ENCODE results near the gene REX1BD. TPM values are rescaled to one million over a fixed set of nuclear protein-coding genes. Genes with fewer than 3 reads are reported as not detected.

REX1BD gene
- total and polyA plus RNA-seq, 2 donors (not counting 1 experiment from before 2014, with no cell fraction given) = 90.9 to 164 TPM

DNA sequence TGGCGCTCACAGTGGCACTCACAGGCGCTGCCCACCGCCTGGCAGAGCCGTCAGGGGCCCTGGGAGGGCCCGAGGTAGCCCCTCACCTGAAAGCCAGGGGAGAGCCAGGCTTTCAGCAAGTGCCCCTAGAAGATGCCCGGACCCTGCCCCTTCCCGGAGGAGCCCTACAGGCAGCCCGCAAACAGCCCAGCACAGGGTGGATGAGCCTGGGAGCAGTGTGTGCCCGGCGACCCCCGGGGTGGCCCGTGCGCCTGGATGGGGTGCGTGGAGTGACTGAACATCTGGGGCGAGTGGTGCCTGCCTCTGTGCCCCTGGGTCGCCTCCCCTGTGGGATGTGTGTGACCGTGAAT, 16.6 kb downstream of the REX1BD start:
- peak overlapping the region; percentile 66 for H3K4me3 Mint-ChIP-seq
- TF ChIP-seq EZH2 (IDR thresholded peaks at IDR 0.05; ENCODE audit: borderline replicate concordance, insufficient read depth, low read depth, low read length, poor library complexity, severe bottlenecking) (no peak), CTCF (IDR thresholded peaks at IDR 0.05) (no peak)
- no peak for ATAC-seq (ENCODE audit: low read depth)
- intact Hi-C loops (cut with micrococcal nuclease) = no loop called here
- peaks cover 23% of the 10 kb centered on the region for H3K4me1 Mint-ChIP-seq
- Histone ChIP-seq H3K27me3 (replicated peaks in 1 of 4; ENCODE audit: control extremely low read depth in 1 of 4, control insufficient read depth in 3 of 4, insufficient read depth in 4 of 4, low read length in 3 of 4) (peaks cover 0 to 71% (median 50%) of the 10 kb centered on the region in 4 experiments), H2AFZ (ENCODE audit: insufficient read depth, low read depth, low read length, poor library complexity, severe bottlenecking) (no peak overlapping the region), H3K4me3 (ENCODE audit: control extremely low read depth in 1 of 5, extremely low read depth in 1 of 5, insufficient read depth in 1 of 5, low read depth in 2 of 5, low read length in 4 of 5) (no peak overlapping the region), H3K4me2 (replicated peaks; ENCODE audit: low read depth, low read length, poor library complexity, severe bottlenecking) (peak overlapping the region; percentile 47), H4K20me1 (ENCODE audit: control insufficient read depth, insufficient read depth, low read length, poor library complexity, severe bottlenecking) (no peaks in the 10 kb centered on the region), H3K9me3 (ENCODE audit: control extremely low read depth in 1 of 3, control insufficient read depth in 2 of 3, insufficient read depth in 1 of 3, low read length in 2 of 3) (peaks cover 0 to 12% (median 0%) of the 10 kb centered on the region in 3 donors), H3K79me2 (ENCODE audit: control insufficient read depth, insufficient read depth, low read length) (no peaks in the 10 kb centered on the region), H3K36me3 (replicated peaks in 1 of 2; ENCODE audit: control extremely low read depth in 1 of 2, control insufficient read depth in 1 of 2, extremely low read depth in 1 of 2, insufficient read depth in 2 of 2, low read length in 1 of 2) (no peaks in the 10 kb centered on the region), H3K27ac (ENCODE audit: low read length in 2 of 2) (no peak overlapping the region), H3K9ac (ENCODE audit: low read length) (no peak overlapping the region), H3K4me1 (ENCODE audit: control insufficient read depth in 2 of 2, insufficient read depth in 2 of 2, low read length in 2 of 2) (peaks cover 29 to 31% of the 10 kb centered on the region in 2 donors)
- ChIA-PET CTCF (interaction anchor here (0.6 kb wide), 1 partner anchor 19 kb away, joined by 3 read pairs; no protein-coding TSS in a partner anchor), POLR2A (no interaction called here)
- no peaks in the 10 kb centered on the region for H3K9me3 Mint-ChIP-seq (ENCODE audit: insufficient read depth)
- no peak overlapping the region for H3K27ac Mint-ChIP-seq
- WGBS (ENCODE audit: insufficient coverage) = 12% methylated on average over 17 of the region's 17 CpGs
- no peak for DNase-seq
- H3K27me3 Mint-ChIP-seq = peaks cover 45% of the 10 kb centered on the region

DNA sequence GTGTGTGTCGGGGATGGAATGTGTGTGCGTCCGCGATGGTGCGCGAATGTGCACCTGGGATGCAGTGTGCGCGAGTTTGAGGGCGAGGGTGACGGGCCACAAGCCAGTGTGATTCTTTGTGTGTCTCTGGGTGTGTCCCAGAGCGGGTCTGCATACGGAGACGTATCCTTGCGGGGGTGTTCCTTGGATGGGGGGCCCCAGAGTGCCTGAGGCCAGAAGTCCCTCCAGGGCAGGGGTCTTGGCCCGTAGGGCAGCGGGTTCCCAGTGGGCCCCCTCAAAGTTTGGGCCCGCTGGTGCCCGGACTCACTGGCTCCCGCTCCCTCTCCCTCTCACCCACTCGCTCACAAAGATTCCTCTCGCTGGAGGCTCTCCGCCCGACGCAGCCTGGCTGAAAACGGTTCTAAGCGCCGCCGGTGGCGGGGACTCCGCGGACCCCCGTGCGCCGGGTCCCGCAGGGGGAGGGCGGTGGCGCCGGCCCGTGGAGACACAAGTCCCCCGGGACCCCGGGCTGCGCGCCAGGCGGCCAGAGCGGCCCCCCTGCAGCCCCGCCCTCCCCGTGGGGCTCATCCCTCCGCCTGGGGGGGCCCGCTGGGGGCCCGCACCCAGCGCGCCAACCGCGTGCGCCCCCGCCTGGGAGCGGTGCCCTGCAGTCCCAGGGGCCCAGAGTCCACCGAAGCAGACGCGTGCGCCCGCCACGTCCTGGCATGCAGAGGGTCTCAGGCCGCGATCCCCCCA, 17.1 kb downstream of the REX1BD start:
- ATAC-seq (ENCODE audit: low read depth) (peak; percentile 12), DNase-seq (no peak)
- H3K4me3 Mint-ChIP-seq = peak overlapping the region; percentile 66
- Histone ChIP-seq H3K4me2 (replicated peaks; ENCODE audit: low read depth, low read length, poor library complexity, severe bottlenecking) (peak overlapping the region; percentile 47), H3K9me3 (ENCODE audit: control extremely low read depth in 1 of 3, control insufficient read depth in 2 of 3, insufficient read depth in 1 of 3, low read length in 2 of 3) (peaks cover 0 to 15% (median 0%) of the 10 kb centered on the region in 3 donors), H3K4me3 (ENCODE audit: control extremely low read depth in 1 of 5, extremely low read depth in 1 of 5, insufficient read depth in 1 of 5, low read depth in 2 of 5, low read length in 4 of 5) (no peak overlapping the region), H3K36me3 (replicated peaks in 1 of 2; ENCODE audit: control extremely low read depth in 1 of 2, control insufficient read depth in 1 of 2, extremely low read depth in 1 of 2, insufficient read depth in 2 of 2, low read length in 1 of 2) (no peaks in the 10 kb centered on the region), H3K27me3 (replicated peaks in 1 of 4; ENCODE audit: control extremely low read depth in 1 of 4, control insufficient read depth in 3 of 4, insufficient read depth in 4 of 4, low read length in 3 of 4) (peaks cover 0 to 77% (median 55%) of the 10 kb centered on the region in 4 experiments), H3K79me2 (ENCODE audit: control insufficient read depth, insufficient read depth, low read length) (no peaks in the 10 kb centered on the region), H3K4me1 (ENCODE audit: control insufficient read depth in 2 of 2, insufficient read depth in 2 of 2, low read length in 2 of 2) (peaks cover 31 to 33% of the 10 kb centered on the region in 2 donors), H3K27ac (ENCODE audit: low read length in 2 of 2) (no peak overlapping the region), H4K20me1 (ENCODE audit: control insufficient read depth, insufficient read depth, low read length, poor library complexity, severe bottlenecking) (no peaks in the 10 kb centered on the region), H2AFZ (ENCODE audit: insufficient read depth, low read depth, low read length, poor library complexity, severe bottlenecking) (no peak overlapping the region), H3K9ac (ENCODE audit: low read length) (no peak overlapping the region)
- peaks cover 23% of the 10 kb centered on the region for H3K4me1 Mint-ChIP-seq
- intact Hi-C loops (cut with micrococcal nuclease) = no loop called here
- no peak for TF ChIP-seq EZH2 (IDR thresholded peaks at IDR 0.05; ENCODE audit: borderline replicate concordance, insufficient read depth, low read depth, low read length, poor library complexity, severe bottlenecking)
- no peak for TF ChIP-seq CTCF (IDR thresholded peaks at IDR 0.05)
- peaks cover 45% of the 10 kb centered on the region for H3K27me3 Mint-ChIP-seq
- H3K9me3 Mint-ChIP-seq (ENCODE audit: insufficient read depth) = no peaks in the 10 kb centered on the region
- CTCF ChIA-PET = interaction anchor here (0.6 kb wide), 1 partner anchor 19 kb away, joined by 3 read pairs; no protein-coding TSS in a partner anchor
- H3K27ac Mint-ChIP-seq = no peak overlapping the region
- POLR2A ChIA-PET = no interaction called here
- WGBS (ENCODE audit: insufficient coverage) = 2% methylated on average over 65 of the region's 65 CpGs

Data from B cell (primary cell).